Activated CD4-positive, CD25-positive, alpha-beta regulatory T cell (primary cell): ENCODE measurements around the gene CREB5.

Experiments
- DNase-seq, 4 experiments: peaks; one replicate each; lab custom pipeline; 2025; lab: John Stamatoyannopoulos, UW

CREB5 gene

DNA sequence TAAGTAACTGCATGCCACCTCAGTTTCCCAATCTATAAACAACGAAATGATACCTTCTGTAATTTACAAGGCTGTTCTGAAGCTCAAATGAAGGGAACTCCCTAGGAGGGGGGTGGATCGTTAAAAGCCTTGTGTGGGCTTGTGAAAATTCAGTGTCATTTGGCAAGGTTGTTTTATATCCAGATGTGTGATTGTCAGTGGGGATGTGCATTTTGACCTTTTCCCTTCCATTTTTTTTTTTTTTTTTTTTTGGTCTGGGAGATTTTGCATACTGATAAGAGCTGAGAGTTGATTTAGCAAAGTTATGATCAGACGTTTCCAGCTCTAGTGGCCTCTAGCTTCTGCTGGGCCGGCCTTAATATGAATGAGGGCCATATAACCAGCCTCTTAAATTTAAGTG lies 22.8 kb downstream of the CREB5 start:
- no peak for DNase-seq

DNA sequence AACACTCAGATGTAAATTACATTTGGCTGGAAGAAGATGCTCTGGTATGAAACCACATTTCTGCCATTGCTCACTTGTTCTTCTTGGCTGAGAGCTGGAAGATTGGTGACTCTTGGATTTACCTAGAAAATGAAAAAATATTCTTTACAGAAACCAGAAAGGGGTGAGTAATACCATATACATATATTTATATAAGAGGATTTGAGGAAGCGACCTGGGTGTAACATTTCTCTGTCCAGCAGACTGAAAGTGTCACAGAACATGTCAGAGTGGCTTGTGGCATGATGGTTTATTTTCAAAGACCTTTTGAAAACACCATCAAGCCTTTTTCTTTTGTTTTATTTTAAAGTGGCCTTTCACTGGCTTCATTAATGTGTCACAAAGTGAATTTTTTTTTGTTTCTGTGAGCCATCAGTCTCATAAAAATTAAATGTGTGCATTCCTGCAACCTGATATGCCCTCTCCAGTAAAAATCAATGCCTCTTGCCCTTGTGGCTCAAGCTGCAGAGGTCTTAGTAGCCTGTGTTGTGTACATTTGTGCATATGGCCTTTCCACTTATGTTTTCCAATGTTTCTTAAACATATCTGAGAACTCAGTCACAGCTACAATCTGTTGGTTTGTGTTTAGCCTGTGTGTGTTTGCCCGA lies 23.5 kb downstream of the CREB5 start:
- no peak for DNase-seq

DNA sequence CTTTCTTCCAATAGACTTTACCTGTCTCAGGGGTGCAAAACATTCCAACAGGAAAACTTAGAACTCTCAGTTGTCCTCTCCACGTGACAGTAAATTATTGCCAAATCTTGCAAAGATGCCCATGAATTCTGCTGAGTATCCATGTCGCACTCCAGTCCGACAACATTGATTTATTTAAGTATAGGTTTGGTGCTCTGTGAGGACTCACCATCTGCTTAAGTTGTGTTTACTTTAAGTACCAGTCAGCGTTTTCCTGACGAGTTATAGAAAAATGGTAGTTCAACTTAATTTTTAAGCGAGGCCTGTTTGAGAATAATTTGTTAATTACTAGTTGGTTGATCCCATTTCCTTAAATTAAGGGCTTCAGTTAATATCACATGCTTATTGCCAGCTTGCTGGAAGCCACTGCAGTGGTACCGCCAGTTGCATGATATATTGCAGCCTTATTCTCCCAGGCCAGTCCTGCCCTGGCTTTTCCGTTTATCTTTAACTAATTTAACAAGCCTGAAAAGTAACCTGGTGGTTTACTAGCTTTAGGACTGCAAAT lies 27.8 kb downstream of the CREB5 start:
- no peak for DNase-seq

DNA sequence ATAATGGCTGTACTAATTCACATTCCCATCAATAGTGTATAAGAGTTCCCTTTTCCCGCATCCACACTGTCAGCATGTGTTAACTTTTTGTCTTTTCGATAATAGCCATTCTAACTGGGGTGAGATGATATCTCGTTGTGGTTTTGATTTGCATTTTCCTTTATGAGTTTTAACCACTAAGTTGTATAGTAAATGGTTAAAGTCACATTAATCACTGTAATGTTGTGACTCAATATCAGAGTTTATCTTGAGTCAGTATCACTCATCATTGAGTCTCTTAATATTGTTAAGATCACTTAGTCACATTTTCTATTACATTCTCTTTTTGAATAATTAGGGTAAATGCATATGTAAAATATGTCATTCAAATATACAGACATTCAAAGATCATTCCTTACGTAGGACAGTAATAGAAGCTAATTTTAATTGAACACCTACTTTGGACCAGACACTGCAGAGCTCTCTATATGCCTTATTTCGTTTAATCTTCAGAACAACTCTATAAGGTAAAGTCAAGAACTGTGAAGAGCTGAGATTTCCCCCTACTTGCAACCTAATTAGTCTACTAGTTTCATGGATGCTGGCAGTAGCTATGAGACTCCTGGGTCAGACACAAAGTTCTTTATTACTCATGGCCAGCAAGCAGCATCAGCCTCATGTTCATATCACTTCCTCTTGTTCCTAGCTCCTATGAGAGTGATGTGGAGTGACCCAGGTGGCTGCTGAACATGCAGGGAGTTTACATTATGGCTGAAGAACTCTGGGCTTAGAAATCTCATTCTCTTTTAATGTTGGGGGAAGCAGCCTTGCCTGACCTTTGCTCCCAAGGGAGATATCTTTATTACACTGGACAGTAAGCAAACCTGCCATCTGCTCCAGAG lies 30.5 kb downstream of the CREB5 start:
- no peak for DNase-seq

DNA sequence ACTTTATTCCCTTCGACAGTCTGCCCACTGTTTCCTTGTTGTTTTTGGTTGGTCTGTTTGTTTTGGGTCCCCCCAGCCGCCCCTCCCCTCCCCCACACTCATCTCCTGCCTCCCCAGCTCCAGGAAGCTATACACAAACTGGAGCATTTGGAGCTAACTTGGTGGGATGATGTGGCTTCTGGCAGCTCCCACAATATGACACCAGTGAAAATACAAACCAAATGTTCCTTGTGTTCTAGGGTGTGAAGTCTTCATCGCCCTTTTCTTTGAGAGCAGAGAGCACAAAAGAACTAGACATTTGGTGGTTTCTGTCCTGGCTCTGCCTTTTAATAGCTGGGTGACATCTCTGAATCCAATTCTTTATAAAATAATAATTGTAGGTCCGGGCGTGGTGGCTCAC lies 33.8 kb downstream of the CREB5 start:
- no peak for DNase-seq

DNA sequence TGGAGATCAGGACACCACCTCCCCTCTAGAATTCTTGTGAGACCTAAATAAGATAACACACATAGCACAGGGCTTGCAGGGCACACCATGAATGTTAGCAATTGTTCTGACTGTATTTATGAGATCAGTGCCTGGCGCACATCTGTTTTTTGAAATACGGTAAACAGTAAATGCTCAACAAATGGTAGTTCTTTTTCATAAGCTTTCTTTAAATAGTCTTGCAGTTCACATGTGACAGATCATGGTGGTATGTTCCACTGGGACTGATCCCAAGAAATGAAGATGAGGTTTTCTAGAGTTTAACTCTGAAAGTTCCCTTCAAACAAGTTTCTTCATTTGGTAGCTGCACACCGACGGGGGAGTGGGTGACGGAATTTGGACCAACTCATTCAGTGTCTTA lies 34.8 kb downstream of the CREB5 start:
- no peak for DNase-seq

DNA sequence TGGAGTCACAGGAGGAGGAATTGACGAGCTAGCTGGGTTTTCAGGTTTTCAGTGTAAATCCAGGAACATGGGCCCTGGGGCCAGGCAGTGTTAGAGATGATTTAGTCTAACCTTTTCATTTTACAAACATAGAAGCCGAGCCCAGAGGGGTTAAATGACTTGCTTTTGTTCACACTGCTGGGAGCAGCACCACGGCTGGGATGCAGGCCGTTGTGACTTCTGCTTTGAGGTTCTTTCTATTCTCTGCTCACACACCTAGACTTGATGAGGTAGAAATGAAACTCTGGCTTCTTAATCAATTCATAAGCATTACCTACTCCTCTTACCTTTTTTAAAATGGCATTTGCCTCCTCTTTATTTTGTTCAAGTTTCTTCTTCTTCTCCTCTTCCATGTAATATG lies 36.4 kb downstream of the CREB5 start:
- DNase-seq: no peak

DNA sequence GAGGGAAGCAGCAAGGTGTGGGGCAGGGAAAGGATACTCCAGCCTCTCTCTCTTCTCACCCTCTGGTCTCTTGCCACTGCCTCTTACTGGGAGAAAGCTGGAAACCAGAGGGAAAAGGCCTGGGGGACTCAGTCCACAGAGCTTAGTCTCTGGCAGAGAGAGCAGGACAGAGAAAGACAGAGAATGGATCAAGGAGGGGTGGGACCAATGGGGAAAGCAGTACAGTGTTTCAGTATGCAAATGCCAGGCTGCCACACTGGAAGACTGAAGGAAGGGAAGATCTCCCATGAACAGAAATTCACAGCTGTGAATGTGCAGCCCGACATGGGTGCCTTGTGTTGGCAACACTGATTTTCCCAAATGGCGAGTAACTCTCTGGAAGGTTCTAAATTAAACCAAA lies 40.4 kb downstream of the CREB5 start:
- DNase-seq: no peak

DNA sequence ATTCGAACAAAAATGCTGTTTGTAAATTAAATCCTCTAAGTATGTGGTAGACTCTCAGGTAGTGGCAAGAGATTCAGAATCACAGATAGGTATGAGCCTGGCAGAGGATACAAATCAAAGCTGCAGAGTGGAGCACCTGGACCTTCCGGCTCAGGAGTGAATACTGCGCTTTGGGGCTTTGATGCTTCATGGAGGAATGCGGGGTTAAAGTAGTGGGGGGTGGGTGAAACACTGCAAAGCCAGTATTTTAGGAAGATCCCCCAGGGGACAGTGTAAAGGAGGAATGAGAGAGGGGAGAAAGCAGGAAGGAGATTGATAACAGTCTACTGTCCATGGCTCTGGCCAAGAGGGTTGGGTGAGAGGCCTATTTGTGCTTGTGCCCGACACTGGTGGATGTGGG lies 43.2 kb downstream of the CREB5 start:
- DNase-seq: no peak

DNA sequence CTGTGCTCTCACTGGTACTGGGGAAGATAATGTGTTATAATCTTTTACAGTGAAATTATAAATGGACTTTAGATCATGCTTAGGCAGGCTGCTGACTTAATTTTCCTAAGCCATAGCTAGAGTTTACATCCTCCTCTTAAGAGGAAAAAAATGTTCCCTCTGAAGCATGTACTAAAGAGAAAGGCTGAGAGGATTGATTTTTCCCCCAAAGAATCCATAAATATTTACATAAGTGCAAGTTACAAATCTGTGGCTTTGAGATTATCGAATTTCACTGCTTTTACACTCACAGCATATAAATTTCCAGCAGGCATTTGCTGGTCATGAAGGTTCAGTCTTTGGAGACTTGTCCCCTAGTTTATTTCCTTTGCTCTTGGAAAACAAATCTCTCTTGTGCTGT lies 43.7 kb downstream of the CREB5 start:
- DNase-seq: no peak

DNA sequence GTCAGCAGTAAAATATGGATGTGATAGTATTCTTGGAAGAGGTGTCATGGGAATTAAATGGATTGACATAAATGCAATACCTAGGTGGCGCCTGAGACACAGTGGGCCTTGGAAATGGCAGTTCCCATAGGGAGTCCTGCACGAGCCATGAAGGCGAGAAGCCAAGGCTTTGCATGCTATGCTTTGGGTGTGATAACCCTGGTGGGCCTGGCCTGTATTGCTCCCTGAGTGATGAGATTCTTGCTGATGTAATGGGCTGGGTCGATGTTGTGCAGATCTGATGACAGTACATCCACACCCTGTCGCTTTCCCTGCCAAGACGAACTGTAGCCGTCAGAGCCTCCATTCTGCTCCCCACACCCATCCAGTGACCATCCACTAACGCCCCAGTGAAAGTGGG lies 46.4 kb downstream of the CREB5 start:
- DNase-seq: no peak

DNA sequence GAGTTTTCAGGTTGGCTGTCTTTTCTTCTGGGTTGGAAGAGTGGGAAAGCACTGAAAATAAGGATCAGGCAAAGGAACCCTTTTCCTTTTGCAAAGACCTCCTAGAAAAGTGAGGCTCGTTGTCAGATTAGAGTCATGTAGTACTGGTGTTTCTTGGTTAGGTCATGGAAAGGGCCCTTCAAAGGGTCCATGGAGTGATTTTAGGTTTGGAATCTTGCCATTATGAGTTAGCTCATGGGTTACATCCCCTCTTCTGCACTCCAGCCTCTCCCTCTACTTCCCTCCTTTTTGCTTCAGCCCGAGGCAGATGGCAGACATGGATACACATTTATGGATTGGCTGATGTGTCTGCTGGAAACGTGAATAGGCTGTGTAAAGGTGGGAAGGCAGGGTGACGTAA lies 47.0 kb downstream of the CREB5 start:
- DNase-seq: no peak

DNA sequence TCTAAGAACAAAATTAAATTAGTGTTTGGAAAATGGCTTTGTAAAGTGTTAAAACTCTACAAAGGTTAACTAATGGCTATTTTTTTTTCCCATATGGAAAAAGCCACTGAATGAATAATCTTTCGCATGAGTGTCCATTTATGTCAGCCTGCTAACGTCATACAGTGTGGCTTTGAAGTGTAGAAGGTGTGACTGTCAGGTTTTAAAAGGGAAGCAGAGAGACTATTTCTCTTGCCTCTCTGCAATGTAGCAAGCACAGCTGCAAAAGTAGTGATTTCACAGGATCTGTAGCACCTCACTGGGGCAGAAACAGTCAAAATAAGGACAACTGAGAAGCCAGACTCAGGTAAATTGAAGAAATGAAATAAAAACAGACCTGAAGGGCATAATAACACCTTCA lies 53.4 kb downstream of the CREB5 start:
- DNase-seq: no peak

DNA sequence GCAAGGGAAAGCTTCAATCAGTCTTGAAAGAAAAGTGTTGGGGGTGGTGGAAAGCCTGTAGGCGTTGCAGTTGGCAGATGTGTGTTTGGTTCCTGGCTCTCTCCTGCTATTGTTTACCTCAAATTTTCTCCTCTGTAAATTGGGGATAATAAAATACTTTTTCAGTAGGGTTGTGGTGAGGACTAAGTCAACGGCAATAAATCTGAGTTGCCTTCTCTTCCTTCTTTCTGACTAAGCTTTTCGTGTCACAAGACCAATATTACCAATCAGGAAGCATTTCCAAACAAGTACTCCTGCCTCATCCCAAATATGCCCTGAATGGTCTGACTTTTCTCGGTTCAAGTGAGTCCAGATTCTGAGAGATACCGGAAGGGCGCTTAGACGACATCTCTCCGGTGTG lies 54.0 kb downstream of the CREB5 start:
- DNase-seq: no peak

DNA sequence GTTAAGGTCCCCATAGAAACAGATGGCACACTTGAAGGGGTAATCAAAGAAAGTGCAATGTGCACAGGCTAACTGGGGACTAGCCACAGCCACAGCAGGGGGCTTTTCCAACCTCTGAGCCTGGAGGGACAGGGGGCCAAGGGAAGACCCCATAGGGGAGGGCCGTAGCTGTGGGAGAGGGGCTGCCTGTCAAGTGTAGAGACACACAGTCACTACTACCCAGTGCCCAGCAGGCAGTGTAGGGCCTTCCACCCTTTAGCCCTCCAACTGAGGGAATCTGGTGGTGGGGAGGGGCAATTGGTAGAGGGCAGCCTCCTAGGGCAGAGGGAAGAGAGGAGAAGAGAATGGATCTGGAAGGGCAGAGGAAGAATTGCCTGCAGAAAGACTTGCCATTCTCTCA lies 54.6 kb downstream of the CREB5 start:
- no peak for DNase-seq

DNA sequence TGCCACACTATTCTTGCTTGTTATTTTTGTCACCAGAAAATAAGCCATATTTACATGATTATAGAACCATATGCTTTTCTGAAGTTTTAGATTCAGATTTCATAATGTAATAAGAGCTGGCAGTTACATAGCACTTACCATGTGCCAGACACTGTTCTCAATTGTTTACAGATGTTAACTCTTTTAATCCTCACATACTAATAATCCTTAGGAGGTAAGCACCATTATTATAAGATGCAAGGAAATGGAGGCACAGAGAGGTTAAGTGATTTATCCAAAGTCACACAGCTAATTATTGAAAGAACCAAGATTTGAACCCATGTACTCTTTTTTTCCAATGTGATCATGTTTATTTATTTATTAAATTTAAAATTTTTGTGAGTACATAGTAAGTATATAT lies 57.2 kb downstream of the CREB5 start:
- DNase-seq: no peak

DNA sequence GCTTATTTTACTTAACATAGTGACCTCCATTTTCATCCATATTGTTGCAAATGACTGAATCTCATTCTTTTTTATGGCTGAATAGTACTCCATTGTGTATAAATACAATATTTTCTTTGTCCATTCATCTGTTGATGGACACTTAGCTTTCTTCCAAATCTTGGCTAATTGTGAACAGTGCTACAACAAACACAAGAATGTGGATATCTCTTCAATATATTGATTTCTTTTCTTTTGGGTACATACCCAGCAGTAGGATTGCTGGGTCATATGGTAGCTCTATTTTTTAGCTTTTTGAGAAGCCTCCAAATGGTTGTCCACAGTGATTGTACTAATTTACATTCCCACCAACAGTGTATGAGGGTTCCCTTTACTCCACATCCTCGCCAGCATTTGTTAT lies 58.0 kb downstream of the CREB5 start:
- no peak for DNase-seq

DNA sequence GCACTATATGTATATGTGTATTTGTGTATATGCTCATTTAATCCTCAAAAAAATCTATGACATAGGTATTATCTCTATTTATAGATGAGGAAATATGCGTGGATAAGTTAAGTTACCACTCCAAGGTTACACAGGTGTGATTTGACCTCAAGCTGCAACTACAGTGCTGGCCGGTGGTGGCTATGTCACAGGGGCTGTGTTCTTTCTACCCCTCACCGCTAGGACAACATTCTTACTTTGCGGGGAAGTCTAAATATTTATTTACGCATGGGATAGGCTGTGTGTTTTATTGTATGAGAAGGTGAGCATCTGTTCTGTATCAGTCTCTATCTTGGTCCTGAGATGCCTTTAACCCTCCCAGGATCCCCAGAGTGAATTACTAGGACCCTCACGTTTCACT lies 60.0 kb downstream of the CREB5 start:
- DNase-seq: no peak

DNA sequence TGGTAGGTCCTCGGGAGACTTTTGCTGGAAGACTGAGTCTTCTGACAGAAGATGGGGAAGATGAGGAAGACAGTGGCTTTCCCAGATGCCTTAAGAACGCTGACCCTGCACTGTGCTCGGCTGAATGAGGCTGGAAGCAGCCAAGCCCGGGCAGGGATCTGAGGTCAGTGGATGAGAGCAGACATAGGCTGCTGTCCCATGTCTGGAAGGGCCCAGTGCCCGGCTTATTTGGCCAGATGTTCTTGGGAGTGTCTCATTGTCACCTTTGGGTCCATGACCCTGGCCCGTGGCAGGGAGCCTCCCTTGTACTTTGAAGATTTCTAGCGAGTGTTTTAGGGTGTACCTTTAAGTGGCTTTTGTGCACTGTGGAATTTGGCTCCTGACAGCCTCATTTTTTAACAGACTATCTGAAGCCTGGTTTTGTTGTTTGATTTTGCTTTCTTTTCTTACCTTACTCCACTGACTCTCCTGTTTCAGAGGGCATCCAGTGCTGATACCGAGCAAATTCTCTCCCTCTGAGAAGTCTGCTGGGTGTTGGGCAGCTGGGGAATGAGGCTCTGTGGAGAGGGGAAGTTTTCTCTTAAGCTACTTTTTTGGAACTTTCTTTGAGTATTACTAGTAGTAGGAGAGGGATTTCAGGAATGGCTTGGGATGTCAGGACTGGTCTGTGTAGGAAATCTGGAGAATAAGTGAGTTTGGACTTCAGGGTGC lies 61.4 kb downstream of the CREB5 start:
- DNase-seq: no peak

DNA sequence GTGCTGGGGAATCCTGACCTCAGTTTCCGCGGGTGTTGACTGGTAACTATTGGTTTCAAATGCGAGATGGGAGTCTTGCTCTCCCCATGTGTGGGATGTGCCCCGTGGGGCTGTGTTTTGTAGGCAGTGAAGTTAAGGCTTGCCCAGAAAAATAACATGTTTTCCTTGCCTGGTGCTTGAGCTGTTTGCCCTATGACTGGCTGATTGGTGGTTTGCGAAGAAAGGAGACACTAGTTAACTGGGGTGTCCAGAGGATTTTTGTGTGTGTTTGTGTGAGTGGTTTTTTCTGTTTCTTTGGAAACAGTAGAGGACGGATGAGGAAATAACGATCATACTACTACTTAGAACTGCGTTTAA lies 61.9 kb downstream of the CREB5 start:
- no peak for DNase-seq

DNA sequence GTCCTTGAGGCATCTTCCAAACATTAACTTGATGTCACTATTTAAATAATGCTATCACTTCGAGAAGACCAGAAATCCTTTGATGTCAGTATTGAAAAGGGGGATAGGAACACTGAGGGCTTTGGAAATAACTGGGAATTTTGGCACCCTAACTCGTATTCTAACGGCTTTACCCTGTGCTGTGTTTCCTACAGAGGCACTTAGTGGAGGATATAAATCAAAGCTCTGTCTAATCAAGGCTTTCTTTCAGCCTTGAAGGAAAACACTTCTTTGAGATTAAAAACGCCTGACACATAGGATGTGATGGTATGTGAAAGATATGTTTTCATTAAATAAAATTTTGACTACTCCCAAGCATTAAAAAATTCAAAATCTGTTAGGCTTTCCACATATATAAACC lies 62.3 kb downstream of the CREB5 start:
- DNase-seq: no peak

DNA sequence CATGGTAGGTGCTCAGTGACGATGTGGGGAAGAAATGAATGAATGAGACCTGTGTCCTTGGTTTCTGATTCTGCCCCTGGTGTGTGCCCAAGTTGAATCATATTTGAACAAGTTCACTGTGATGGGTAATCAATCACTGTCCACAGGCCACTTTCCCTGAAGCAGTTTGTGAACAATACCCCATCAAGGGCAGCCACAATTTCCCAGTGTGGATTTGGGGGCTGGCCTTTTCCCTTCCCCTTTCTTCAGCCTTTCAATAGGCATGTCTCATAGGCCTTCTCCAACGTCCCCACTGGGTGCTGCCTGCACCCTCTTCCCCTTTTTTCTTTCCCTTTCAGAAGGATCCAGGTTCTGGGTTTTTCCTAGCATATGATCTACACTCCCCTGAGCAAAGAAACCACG lies 64.7 kb downstream of the CREB5 start:
- no peak for DNase-seq

DNA sequence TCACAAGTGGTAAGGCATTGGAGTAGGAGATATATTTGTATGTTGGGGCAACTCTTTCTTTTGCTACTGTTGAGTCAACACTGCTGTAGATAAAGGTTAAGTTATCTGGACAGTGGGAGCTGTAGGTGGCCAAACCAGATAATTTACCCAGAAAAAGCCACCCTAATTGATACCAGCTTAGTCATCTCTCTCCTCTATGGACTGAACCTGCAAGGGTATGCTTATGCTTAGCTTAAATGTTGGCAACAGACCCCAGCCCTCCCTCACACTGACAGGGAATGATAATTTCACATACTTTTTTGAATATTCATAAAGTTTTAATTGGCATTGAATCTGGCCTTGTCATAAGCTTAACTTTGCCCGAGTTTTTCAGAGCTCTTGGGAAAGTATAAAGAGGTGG lies 66.3 kb downstream of the CREB5 start:
- no peak for DNase-seq
